HS-27A (cell line): ENCODE results near the gene TP63.

ENCODE experiments used
- DNase-seq: peaks from one replicate; pipeline ENCODE4 v3.0.0-alpha.2; 2012; ENCODE audit warnings: low read depth, missing footprints

TP63 gene

GRCh38 chr3:189780546-189781270 lies 149.5 kb downstream of the TP63 start:
- DNase-seq: no peak

- DNase-seq: no peak
Measured at GRCh38 chr3:189781415-189781814, 150.2 kb downstream of the TP63 start.

DNA sequence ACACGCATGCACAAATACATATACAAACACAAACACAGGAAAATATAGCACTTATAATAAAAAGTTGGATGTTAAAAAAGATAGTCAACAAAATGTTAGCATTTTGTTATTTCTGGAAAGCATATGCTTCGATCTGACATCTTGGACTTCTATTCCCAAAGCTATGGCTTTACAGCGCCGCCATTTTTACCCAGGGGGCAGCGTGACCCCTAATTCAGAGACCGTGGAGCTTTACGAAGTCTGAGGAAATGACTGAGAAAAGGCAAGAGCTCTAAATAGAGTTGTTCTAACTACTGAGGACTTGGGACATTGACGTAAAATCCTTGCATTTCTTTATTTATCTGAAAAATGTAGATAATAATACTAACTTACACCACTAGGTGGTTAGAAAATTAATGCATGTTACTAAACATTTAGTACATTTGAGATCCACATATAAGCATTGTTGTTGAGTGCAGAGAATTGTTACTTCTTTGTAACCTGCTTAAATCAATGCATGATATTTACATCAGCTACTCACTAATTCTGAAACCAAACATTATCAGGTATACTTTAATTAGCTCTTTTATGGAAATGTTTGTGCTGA lies 155.4 kb downstream of the TP63 start:
- DNase-seq: no peak

DNA sequence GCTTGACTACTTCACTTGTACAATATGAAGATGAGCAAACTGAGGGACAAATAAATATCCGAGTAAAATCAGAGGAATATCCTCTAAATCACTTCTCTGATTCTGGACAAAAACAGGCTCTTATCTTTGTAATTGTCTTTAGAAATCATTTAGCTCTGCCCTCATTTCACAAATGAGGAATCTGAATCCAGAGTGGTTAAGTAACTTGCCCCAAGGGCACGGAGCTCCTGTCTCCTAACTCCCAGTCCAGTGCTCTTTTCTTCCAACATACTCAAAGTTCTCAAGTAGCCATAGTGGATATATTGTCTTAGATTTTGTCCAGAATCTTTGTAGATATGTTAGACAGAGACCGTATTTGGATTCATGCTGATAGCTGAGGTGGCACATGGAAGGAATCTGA lies 156.0 kb downstream of the TP63 start:
- no peak for DNase-seq

GRCh38 chr3:189787632-189788031 lies 156.4 kb downstream of the TP63 start:
- DNase-seq: no peak

- DNase-seq: no peak
Measured at GRCh38 chr3:189789432-189789831, 158.2 kb downstream of the TP63 start.

DNA sequence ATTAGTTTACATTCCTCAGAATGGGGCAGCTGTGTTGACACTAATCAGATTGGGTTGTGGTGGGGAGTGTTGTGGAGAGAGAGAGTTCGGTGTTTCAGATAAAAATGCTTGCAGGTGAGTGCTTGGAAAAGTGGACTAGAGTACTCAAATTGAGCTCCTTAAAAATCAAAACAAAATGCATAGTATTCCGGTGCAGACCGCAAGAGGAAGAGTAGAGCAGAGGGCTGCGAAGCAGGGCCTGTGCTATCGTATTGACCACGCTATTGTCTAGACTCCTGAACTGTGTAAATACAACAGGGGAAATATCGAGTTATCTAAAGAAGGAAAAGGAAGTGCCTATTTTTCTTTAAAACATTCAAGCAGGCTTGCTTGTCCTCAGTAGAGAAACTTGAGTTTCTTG lies 159.5 kb downstream of the TP63 start:
- DNase-seq: no peak

- no peak for DNase-seq
Measured at GRCh38 chr3:189792046-189792929, 161.1 kb downstream of the TP63 start.

DNA sequence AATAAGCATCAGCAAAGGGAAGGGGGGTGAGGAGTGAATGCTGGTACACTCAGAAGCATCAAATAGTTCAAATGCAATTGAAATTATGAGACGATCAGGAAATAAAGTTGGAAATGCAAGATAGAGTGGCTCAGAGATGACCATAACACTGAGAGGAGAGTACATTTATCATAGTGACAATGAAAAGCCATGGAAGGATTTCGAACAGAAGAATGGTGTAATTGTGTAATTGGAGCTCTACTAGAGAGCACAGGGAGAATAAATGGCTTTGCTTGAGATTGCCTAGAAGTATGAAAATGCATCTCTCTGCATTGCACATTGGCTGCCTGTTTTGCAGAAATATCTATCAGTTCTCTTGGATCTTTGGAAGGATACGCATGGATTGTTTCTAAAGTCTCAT lies 163.3 kb downstream of the TP63 start:
- DNase-seq: no peak

DNA sequence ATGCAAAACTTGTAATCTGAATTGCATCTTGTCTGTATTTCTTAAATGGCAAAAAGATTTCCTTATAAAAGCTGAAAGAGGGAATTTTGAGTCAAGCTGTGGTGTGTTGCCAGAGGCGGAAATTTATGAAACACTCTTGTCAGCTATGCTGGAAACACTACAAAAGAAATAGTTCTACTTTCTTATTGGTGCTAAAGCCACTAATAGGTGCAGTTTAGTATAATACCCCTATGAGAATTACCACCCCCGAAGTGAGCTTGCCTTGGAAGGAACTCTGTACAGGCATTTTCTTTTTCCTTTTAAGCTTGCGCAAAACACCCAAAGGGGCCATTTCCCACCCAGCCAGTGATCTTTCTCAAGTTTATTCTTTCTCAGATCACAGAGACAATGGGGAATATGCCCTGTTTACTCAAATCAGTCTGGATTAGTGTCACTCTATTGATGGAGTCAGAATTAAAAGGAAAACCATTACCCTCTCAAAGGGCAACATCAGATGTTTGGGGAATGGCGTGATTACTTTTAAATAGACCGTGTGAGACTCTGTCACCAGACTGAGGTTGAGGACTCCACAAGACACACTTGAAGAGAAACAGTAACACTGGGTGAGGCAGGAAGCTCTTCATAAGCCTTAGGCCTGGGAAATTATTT lies 166.0 kb downstream of the TP63 start:
- DNase-seq: no peak

GRCh38 chr3:189799366-189799765 lies 168.2 kb downstream of the TP63 start:
- no peak for DNase-seq

DNA sequence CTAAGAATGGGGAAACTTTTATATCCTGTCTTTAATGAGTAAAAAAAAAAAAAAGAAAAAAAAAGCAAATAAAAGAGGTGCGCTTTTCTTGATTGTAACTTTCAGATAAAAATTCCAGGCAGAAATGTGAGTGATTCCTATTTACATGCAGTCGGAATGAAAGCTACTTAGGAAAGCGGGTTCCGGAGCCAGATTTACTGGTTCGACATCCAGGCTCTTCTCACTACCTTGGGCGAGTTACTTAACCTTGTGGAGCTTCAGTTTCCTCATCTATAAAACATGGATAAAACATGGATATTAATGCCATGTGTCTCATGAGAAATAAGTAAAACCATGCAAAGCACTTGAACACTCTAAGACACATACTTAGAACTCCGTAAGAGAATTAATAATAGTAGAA lies 169.2 kb downstream of the TP63 start:
- no peak for DNase-seq

DNA sequence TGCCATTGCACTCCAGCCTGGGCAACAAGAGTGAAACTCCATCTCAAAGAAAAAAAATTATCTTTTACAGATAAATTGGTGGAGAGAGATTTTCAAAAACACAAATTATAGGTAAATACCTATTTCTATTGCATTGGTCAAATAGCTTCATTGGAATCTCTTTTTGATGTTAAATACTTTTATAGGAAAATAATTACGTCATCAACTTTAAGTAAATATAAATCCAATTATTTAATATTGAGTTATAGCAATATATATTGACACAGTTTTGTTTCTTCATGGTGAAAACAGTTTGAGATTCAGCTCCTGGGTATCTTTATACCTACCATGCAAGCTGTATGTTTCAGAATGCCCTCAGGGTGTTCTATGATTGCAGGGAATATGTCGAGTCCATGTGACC lies 172.1 kb downstream of the TP63 start:
- DNase-seq: no peak

DNA sequence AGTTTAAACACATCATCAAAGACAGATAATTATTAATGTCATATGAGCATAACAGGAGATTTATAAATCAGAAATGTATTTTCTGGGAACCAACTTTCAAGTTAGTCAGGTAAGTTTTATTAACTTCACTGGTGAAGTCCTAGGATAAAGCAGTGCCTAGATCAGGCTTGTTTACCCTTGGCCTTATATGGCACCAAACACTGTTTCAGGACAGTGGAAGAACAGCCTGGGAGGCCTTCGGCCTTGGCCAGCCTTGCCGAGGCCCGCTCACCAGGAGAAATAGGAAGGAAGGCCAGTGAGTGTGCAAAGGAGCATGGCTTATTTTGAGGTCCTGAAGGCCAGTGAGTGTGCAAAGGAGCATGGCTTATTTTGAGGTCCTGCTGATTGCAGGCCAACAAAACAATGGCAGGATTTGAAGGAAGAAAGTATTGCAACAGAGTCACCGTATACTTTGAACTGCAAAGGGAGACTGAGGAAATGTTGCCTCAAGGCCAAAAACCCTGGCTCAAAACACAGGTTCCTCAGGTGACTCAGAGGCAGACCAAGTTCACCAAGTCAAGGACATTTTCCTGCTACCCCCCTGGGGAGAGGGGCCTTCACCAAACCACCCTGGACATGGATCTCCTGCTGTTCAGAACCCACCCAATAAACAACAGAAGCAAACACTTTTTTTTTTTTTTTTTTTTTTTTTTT lies 174.3 kb downstream of the TP63 start:
- no peak for DNase-seq

DNA sequence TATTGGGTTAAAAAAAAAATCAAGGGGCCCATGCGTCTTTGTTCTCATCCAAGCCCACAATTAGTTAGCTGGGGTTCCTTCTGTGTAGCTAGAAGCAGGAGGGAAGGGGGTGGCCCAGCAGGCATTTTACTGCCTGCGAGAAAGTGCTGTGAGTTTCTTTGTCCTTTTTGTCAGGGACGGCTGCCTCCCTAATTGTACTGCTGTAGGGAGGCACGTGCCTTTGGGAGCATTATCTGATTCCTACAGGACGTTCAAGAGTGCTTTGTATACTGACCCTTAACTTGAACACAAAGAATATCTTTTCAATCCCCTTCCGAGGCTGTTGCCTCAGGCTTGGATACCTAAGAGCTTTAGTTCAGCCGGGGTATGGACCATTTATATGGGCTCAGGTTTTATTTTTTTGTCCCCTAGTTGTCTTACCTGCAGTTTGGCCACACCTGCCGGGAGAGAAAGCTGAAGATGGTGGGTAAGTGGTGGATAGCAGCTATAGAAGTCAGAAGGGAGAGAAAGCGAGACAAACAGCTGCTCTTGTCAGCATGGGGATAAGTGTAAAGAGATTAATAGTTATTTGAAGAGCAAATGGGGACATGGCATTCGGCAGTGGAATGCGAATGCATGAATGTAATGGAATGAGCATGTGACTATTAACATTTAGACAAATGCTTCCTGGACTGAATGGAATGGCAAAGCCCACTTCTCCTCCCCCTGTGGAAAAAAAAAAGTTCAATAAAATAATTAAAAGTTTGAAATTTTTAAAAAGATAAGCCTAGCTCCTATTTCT lies 175.2 kb downstream of the TP63 start:
- DNase-seq: no peak

DNA sequence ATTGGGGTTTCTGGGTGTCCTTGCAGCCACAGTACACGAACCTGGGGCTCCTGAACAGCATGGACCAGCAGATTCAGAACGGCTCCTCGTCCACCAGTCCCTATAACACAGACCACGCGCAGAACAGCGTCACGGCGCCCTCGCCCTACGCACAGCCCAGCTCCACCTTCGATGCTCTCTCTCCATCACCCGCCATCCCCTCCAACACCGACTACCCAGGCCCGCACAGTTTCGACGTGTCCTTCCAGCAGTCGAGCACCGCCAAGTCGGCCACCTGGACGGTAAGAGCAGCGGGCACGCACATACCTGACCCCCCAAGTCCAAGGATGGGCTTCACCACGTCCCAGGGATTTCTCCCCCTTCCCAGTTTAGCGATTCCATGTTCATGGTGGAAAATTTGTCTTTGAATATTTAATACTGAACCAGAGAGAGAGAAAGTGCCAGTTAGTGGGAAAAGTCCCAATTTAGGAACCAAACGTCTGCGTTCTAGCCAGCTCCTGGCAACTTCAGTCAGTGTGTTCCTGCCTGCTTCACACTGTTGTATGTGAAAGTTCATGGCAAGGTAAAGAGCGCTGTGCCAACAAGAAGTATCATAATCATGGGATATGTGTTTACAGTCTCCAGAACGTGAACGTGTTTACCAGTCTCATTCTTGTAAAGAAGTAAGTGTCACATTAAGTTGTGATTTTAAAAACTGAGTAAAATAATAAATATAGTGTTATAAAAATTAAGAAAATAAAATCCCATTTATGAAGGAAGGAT lies 177.2 kb downstream of the TP63 start:
- no peak for DNase-seq

DNA sequence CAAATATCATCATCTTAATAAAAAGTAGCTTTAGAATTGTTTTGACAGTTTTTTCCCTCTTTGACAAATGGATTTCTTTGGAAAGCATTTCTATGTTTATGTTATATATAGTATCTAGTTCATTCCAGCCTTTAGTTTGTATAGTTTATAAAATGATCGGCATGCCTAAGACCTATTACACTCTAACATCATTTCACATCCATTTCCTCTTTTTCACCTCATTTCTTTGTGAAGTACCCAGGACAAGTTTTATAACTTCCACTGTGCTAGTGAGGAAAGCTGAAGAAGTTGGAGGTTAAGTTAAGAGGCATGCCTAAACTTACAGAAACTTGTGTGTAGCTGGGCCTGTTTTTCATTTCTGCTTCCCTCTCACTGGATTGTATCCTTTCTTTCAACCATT lies 178.4 kb downstream of the TP63 start:
- DNase-seq: no peak

GRCh38 chr3:189812806-189813465 lies 181.7 kb downstream of the TP63 start:
- DNase-seq: no peak

DNA sequence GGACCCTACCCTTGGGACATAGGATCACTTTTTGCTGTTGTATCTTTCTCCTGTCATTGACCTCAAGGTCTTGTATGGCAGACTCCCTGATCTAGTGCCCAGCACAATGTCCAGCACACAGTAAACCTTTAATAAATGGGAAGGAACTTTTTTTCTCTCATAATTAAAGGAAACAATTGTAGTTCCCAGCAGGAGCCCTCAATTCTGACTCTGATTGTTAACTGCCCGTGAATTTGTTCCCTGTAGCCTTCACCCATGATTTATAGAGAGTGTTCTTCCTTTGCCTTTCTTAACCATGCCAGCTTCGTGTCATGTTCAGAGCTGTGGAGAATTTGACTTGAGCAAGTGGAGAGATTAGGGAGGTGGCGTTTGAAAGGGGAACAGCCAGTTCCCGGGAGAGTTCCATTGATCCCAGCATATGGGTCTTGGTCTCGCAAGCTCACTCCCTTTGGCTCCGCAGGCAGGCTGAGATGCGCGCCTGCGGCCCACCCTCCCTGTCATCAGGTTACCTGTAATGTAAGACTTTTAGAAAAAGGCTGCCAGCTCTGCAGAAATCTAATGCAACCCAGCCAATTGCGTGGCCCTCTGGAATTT lies 182.6 kb downstream of the TP63 start:
- DNase-seq: no peak

DNA sequence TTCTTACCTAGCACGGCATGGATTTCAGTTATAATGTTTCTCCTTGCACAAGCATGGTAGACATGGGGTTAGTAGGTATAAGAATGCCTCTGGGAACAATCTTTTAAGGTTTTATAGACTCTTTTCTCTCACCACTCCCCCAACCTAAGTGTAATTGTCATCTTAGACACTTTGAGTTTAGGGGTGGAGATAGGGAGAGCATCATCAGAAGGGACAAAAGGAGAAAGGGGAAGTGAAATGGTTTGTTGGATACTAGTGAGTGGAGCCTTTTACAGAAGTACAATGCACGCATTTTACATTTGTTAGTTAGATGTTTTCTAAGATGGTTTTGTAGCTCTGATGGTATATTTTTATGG lies 189.2 kb downstream of the TP63 start:
- DNase-seq: no peak
